PC-3 (cell line): Measurements from ENCODE around the gene ROR1. TPM values are rescaled to one million over a fixed set of nuclear protein-coding genes. Genes with fewer than 3 reads are reported as not detected.
A peak's percentile ranks its signal among the peaks of the same experiment; 100 is the strongest.

Experiments used
- ATAC-seq: fragments of 200-7000 bp; cut with Tn5 transposase; 2 replicates; pipeline ENCODE4 v1.9.1; 2020; ENCODE audit warnings: mild to moderate bottlenecking, moderate library complexity
- BruUV-seq: library from RNA; stranded (reverse); fragments of 400-500 nt; replicated peaks from 2 replicates; lab custom pipeline; 2021; lab: Mats Ljungman, UMichigan
- CTCF ChIA-PET: fragments of 300-600 bp; sonication (Branson Sonifier 250); formaldehyde crosslinking; loops from one replicate; lab custom pipeline; 2022; ENCODE audit warnings: antibody characterized with exemption; lab: Charles Lee
- POLR2A ChIA-PET: fragments of 300-600 bp; sonication (Branson Sonifier 250); formaldehyde crosslinking; loops from one replicate; lab custom pipeline; 2022; ENCODE audit warnings: antibody characterized with exemption; ENCODE audit not compliant: unreplicated experiment; lab: Charles Lee
- DNase-seq: peaks from one replicate; pipeline ENCODE4 v3.0.0-alpha.2; 2015
- H2AFZ ChIP-seq: fragments of 300-600 bp; sonication (generic); 2 replicates; pipeline ENCODE4 v1.6.0; 2016; ENCODE audit warnings: antibody characterized with exemption, low read length
- H3F3A ChIP-seq: fragments of 300-600 bp; sonication (generic); one replicate; pipeline ENCODE4 v1.6.0; 2017; ENCODE audit warnings: antibody characterized with exemption, low read length, control low read depth, mild to moderate bottlenecking; ENCODE audit not compliant: unreplicated experiment
- H3K27ac ChIP-seq: fragments of 300-600 bp; sonication (generic); 2 replicates; pipeline ENCODE4 v1.5.1; 2016; ENCODE audit warnings: mild to moderate bottlenecking, low read length
- H3K27me3 ChIP-seq: fragments of 300-600 bp; sonication (generic); 2 replicates; pipeline ENCODE4 v1.6.1; 2016; ENCODE audit warnings: low read length, mixed read lengths
- H3K36me3 ChIP-seq: fragments of 300-600 bp; sonication (generic); 2 replicates; pipeline ENCODE4 v1.6.1; 2016; ENCODE audit warnings: low read depth, mixed run types, low read length, mixed read lengths
- H3K4me1 ChIP-seq: fragments of 300-600 bp; sonication (generic); 2 replicates; pipeline ENCODE4 v1.5.1; 2016; ENCODE audit warnings: low read length; ENCODE audit not compliant: insufficient read depth
- H3K4me2 ChIP-seq: fragments of 300-600 bp; sonication (generic); 2 replicates; pipeline ENCODE4 v1.6.0; 2016; ENCODE audit warnings: low read length
- H3K4me3 ChIP-seq: fragments of 300-600 bp; sonication (generic); 2 replicates; pipeline ENCODE4 v1.5.1; 2016; ENCODE audit warnings: mild to moderate bottlenecking, low read length, mixed read lengths
- H3K79me2 ChIP-seq: fragments of 300-600 bp; sonication (generic); 2 replicates; pipeline ENCODE4 v1.6.1; 2017; ENCODE audit warnings: low read length, mixed read lengths
- H3K9ac ChIP-seq: fragments of 300-600 bp; sonication (generic); 2 replicates; pipeline ENCODE4 v1.6.0; 2016; ENCODE audit warnings: mild to moderate bottlenecking, low read length
- H3K9me2 ChIP-seq: fragments of 300-600 bp; sonication (generic); replicated peaks from 2 replicates; pipeline ENCODE4 v1.6.1; 2016; ENCODE audit warnings: mixed run types, low read length, mixed read lengths
- H3K9me3 ChIP-seq: fragments of 300-600 bp; sonication (generic); 2 replicates; pipeline ENCODE4 v1.6.1; 2016; ENCODE audit warnings: low read length, mixed read lengths
- H4K20me1 ChIP-seq: fragments of 300-600 bp; sonication (generic); 2 replicates; pipeline ENCODE4 v1.6.1; 2016; ENCODE audit warnings: low read length, mixed read lengths
- EZH2 ChIP-seq: fragments of 300-600 bp; sonication (generic); IDR thresholded peaks from one replicate; pipeline ENCODE4 v1.6.1; 2017; ENCODE audit warnings: antibody characterized with exemption, mild to moderate bottlenecking, low read length; ENCODE audit not compliant: unreplicated experiment
- EZH2phosphoT487 ChIP-seq: fragments of 300-600 bp; sonication (generic); IDR thresholded peaks from 2 replicates; pipeline ENCODE4 v1.6.1; 2018; ENCODE audit warnings: mild to moderate bottlenecking, antibody characterized with exemption, low read length, borderline replicate concordance
- intact Hi-C: fragments of 100-400 bp; cut with micrococcal nuclease; formaldehyde crosslinking; loops from 2 replicates; pipeline ENCODE4 v1.9.0; 2023
- total RNA-seq: library from RNA; depleted of rRNA; stranded (reverse); fragments of >200 nt; gene quantifications from 2 replicates; pipeline ENCODE4 v1.2.3, GENCODE V29; 2014
- TF ChIP-seq, protein P1 (sequence below): fragments of 300-600 bp; sonication (generic); conservative IDR thresholded peaks from 2 replicates; pipeline ENCODE4 v1.5.1; 2017; ENCODE audit warnings: antibody characterized with exemption, low read depth, mild to moderate bottlenecking, low read length

Gene ROR1
- total RNA-seq, 1 experiment from 2014 or later = 16.5 TPM

GRCh38 chr1:63833363-63834119 lies 59.7 kb downstream of the ROR1 start:
- TF ChIP-seq EZH2 = no peak
- no peak for TF ChIP-seq EZH2phosphoT487
- TF ChIP-seq, protein P1, sequence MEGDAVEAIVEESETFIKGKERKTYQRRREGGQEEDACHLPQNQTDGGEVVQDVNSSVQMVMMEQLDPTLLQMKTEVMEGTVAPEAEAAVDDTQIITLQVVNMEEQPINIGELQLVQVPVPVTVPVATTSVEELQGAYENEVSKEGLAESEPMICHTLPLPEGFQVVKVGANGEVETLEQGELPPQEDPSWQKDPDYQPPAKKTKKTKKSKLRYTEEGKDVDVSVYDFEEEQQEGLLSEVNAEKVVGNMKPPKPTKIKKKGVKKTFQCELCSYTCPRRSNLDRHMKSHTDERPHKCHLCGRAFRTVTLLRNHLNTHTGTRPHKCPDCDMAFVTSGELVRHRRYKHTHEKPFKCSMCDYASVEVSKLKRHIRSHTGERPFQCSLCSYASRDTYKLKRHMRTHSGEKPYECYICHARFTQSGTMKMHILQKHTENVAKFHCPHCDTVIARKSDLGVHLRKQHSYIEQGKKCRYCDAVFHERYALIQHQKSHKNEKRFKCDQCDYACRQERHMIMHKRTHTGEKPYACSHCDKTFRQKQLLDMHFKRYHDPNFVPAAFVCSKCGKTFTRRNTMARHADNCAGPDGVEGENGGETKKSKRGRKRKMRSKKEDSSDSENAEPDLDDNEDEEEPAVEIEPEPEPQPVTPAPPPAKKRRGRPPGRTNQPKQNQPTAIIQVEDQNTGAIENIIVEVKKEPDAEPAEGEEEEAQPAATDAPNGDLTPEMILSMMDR = no peak
- ChIA-PET POLR2A (interaction anchor here (0.6 kb wide), 2 partner anchors 18 to 171 kb away, joined by 7 to 10 read pairs; no protein-coding TSS in a partner anchor), CTCF (interaction anchor here (0.6 to 2.1 kb wide), 2 partner anchors 86 to 142 kb away, joined by 6 read pairs; no protein-coding TSS in a partner anchor)
- Histone ChIP-seq H3F3A (no peaks in the 10 kb centered on the region), H3K9ac (no peak overlapping the region), H3K27ac (no peak overlapping the region), H3K4me1 (peaks cover 25% of the 10 kb centered on the region), H3K9me2 (no peaks in the 10 kb centered on the region), H4K20me1 (0 out of 2 replicates have a peak, but pooled peaks cover 6% of the 10 kb centered on the region), H3K9me3 (no peaks in the 10 kb centered on the region), H3K79me2 (peaks cover 28% of the 10 kb centered on the region; the same call in 1 of the 2 replicates), H3K4me2 (no peak overlapping the region), H2AFZ (no peak overlapping the region), H3K36me3 (no peaks in the 10 kb centered on the region), H3K4me3 (no peak overlapping the region), H3K27me3 (no peaks in the 10 kb centered on the region)
- BruUV-seq = no TSS peak
- intact Hi-C loops = no loop called here
- no peak for DNase-seq
- ATAC-seq = no peak

GRCh38 chr1:63835128-63835527 lies 61.3 kb downstream of the ROR1 start:
- no peaks in the 10 kb centered on the region for H3K36me3 ChIP-seq
- no peak overlapping the region for H3K9ac ChIP-seq
- intact Hi-C loops = no loop called here
- no peak overlapping the region for H2AFZ ChIP-seq
- H4K20me1 ChIP-seq = no peaks in the 10 kb centered on the region
- peak overlapping the region; percentile 60 for H3K27ac ChIP-seq
- H3F3A ChIP-seq = no peaks in the 10 kb centered on the region
- no peaks in the 10 kb centered on the region for H3K27me3 ChIP-seq
- TF ChIP-seq EZH2 = no peak
- TF ChIP-seq EZH2phosphoT487 = no peak
- TF ChIP-seq, protein P1 = no peak
- CTCF ChIA-PET = interaction anchor here (2.1 kb wide), 1 partner anchor 143 kb away, joined by 6 read pairs; no protein-coding TSS in a partner anchor
- H3K9me2 ChIP-seq = no peaks in the 10 kb centered on the region
- POLR2A ChIA-PET = no interaction called here
- H3K9me3 ChIP-seq = no peaks in the 10 kb centered on the region
- DNase-seq = peak; percentile 85
- H3K4me1 ChIP-seq = peaks cover 25% of the 10 kb centered on the region
- H3K4me2 ChIP-seq = peak overlapping the region; percentile 8
- ATAC-seq = peak; percentile 83
- H3K4me3 ChIP-seq = no peak overlapping the region
- no TSS peak for BruUV-seq
- peaks cover 26% of the 10 kb centered on the region; the same call in 1 of the 2 replicates for H3K79me2 ChIP-seq

DNA sequence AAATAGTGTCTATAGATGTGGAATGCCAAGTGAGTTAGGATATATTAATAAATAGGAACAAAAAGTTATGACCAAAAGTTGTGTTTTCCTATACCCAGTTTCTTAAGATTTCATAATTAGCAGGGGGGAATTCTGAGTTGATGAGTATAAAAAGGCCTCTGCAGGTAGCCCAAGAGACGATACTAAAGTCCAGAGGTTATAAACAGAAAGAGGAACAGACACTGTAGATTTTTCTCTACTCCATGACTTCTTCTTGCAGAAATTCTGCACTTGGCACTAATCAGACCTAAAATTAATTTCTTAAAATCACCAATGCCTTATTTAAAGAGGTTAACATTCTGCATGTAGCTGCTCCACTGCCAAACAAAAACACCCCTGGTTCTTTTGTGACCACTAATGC lies 62.6 kb downstream of the ROR1 start:
- Histone ChIP-seq H3K9me3 (no peaks in the 10 kb centered on the region), H3K4me2 (no peak overlapping the region), H3K36me3 (no peaks in the 10 kb centered on the region), H3K4me1 (peaks cover 25% of the 10 kb centered on the region), H3K9ac (no peak overlapping the region), H3K27ac (no peak overlapping the region), H3K79me2 (peaks cover 35% of the 10 kb centered on the region; the same call in 1 of the 2 replicates), H4K20me1 (no peaks in the 10 kb centered on the region), H3K9me2 (no peaks in the 10 kb centered on the region), H3K27me3 (no peaks in the 10 kb centered on the region), H3F3A (no peaks in the 10 kb centered on the region), H3K4me3 (no peak overlapping the region), H2AFZ (no peak overlapping the region)
- intact Hi-C loops = no loop called here
- CTCF ChIA-PET = no interaction called here
- BruUV-seq = no TSS peak
- no peak for TF ChIP-seq EZH2phosphoT487
- no peak for TF ChIP-seq EZH2
- TF ChIP-seq, protein P1 = no peak
- ATAC-seq (no peak), DNase-seq (no peak)
- POLR2A ChIA-PET = no interaction called here
